ENCODE results near the gene IRX3. TPM values are rescaled to one million over a fixed set of nuclear protein-coding genes. Genes with fewer than 3 reads are reported as not detected.

IRX3 gene
- total and polyA plus RNA-seq, 8 donors: 0.58 to 42.4 (median 13.5) TPM; not detected in 1

GRCh38 chr16:54246454-54246821, 40.1 kb downstream of the IRX3 start:
- Histone ChIP-seq H3K9me3 (no peaks in the 10 kb centered on the region), H3K27me3 (peaks cover 0 to 28% (median 0%) of the 10 kb centered on the region in 3 donors), H3K27ac (no peak overlapping the region), H3K4me3 (no peak overlapping the region), H3K4me1 (no peaks in the 10 kb centered on the region), H3K36me3 (no peaks in the 10 kb centered on the region)
- intact Hi-C loops (cut with DNase I; ENCODE audit: low total_unique reads): no loop called here
- no peak for DNase-seq
- TF ChIP-seq POLR2A (IDR thresholded peaks at IDR 0.05) (no peak), POLR2AphosphoS5 (IDR thresholded peaks at IDR 0.05) (no peak), CTCF (IDR thresholded peaks at IDR 0.05) (no peak), EP300 (IDR thresholded peaks at IDR 0.05) (no peak)
- WGBS, 5 donors: 89 to 97% (median 93%) methylated on average over 4 of the region's 4 CpGs

- H3K4me3 ChIP-seq: no peak overlapping the region
- H3K27ac ChIP-seq: no peak overlapping the region
- WGBS, 5 donors: 85 to 98% (median 93%) methylated on average over 4 of the region's 4 CpGs
- no peaks in the 10 kb centered on the region for H3K9me3 ChIP-seq
- intact Hi-C loops (cut with DNase I; ENCODE audit: low total_unique reads): no loop called here
- no peaks in the 10 kb centered on the region for H3K4me1 ChIP-seq
- no peak for TF ChIP-seq POLR2A (IDR thresholded peaks at IDR 0.05)
- TF ChIP-seq POLR2AphosphoS5 (IDR thresholded peaks at IDR 0.05): no peak
- no peak for TF ChIP-seq CTCF (IDR thresholded peaks at IDR 0.05)
- TF ChIP-seq EP300 (IDR thresholded peaks at IDR 0.05): no peak
- DNase-seq: no peak
- H3K36me3 ChIP-seq: no peaks in the 10 kb centered on the region
- H3K27me3 ChIP-seq: peaks cover 0 to 28% (median 0%) of the 10 kb centered on the region in 3 donors
Measured at GRCh38 chr16:54245788-54246453, 40.7 kb downstream of the IRX3 start.

- no peak overlapping the region for H3K27ac ChIP-seq
- DNase-seq: no peak
- no peak overlapping the region for H3K4me3 ChIP-seq
- no peak for TF ChIP-seq CTCF (IDR thresholded peaks at IDR 0.05)
- TF ChIP-seq EP300 (IDR thresholded peaks at IDR 0.05): no peak
- no peak for TF ChIP-seq POLR2A (IDR thresholded peaks at IDR 0.05)
- TF ChIP-seq POLR2AphosphoS5 (IDR thresholded peaks at IDR 0.05): no peak
- WGBS, 5 donors: 32 to 46% (median 37%) methylated on average over 9 to 11 of the region's 11 CpGs
- intact Hi-C loops (cut with DNase I; ENCODE audit: low total_unique reads): no loop called here
- no peaks in the 10 kb centered on the region for H3K36me3 ChIP-seq
- peaks cover 0 to 6% (median 0%) of the 10 kb centered on the region in 4 donors for H3K4me1 ChIP-seq
- peaks cover 0 to 18% (median 0%) of the 10 kb centered on the region in 3 donors for H3K27me3 ChIP-seq
- no peaks in the 10 kb centered on the region for H3K9me3 ChIP-seq
Measured at GRCh38 chr16:54244061-54244886, 42.3 kb downstream of the IRX3 start.

- WGBS, 5 donors: 85 to 92% (median 89%) methylated on average over 6 of the region's 6 CpGs
- intact Hi-C loops (cut with DNase I; ENCODE audit: low total_unique reads): no loop called here
- no peak for TF ChIP-seq EP300 (IDR thresholded peaks at IDR 0.05)
- TF ChIP-seq CTCF (IDR thresholded peaks at IDR 0.05): no peak
- TF ChIP-seq POLR2A (IDR thresholded peaks at IDR 0.05): no peak
- TF ChIP-seq POLR2AphosphoS5 (IDR thresholded peaks at IDR 0.05): no peak
- peaks cover 0 to 6% (median 0%) of the 10 kb centered on the region in 4 donors for H3K4me1 ChIP-seq
- no peak for DNase-seq
- H3K27me3 ChIP-seq: peaks cover 0 to 18% (median 0%) of the 10 kb centered on the region in 3 donors
- no peak overlapping the region for H3K27ac ChIP-seq
- H3K36me3 ChIP-seq: no peaks in the 10 kb centered on the region
- H3K9me3 ChIP-seq: no peaks in the 10 kb centered on the region
- H3K4me3 ChIP-seq: no peak overlapping the region
Measured at GRCh38 chr16:54243202-54243601, 43.4 kb downstream of the IRX3 start.

Measured in stomach (tissue), 9 donors.